ENCODE measurements around the gene UMAD1.

The UMAD1 gene

GRCh38 chr7:7757576-7757975, 117.0 kb downstream of the UMAD1 start:
- Histone ChIP-seq H3K36me3 (ENCODE audit: control insufficient read depth, insufficient read depth, low read length) (no peaks in the 10 kb centered on the region), H3K9ac (ENCODE audit: low read depth, low read length) (no peak overlapping the region), H3K4me1 (ENCODE audit: control insufficient read depth, insufficient read depth, low read length) (peaks cover 7% of the 10 kb centered on the region), H3K4me3 (ENCODE audit: low read depth, low read length) (no peak overlapping the region), H3K27me3 (ENCODE audit: control insufficient read depth, insufficient read depth, low read length) (no peaks in the 10 kb centered on the region), H3K9me3 (ENCODE audit: control insufficient read depth, insufficient read depth, low read length) (no peaks in the 10 kb centered on the region)

DNA sequence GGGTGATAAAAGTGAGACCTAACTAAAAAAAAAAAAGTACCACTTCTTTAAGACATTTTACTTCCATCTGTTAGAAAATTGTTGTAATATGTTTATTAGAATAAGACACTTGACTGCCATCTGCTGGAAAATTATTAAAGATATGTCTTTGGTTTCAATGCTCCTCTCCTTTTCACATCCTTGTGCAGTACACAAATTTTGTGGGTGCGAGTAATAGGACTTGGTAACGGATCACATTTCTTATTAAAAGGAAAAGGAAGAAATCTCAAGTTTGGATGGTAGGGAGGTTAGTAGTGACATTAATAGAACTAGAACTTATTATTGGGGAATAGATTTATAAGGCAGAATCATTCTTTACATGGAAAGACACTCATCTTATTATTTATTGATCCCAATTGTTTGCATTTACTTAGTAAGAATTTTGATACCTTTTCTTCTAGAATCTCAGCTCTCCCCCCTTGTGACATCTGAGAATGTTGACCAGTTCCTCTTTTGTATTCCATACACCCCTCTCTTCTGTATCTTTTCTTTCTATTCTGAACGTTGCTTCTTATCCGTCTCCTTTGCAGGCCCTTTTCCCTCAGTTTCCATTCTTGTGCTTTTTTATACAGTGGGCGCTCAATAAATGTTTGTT, 120.9 kb downstream of the UMAD1 start:
- Histone ChIP-seq H3K9ac (ENCODE audit: low read depth, low read length) (no peak overlapping the region), H3K27me3 (ENCODE audit: control insufficient read depth, insufficient read depth, low read length) (no peaks in the 10 kb centered on the region), H3K36me3 (ENCODE audit: control insufficient read depth, insufficient read depth, low read length) (no peaks in the 10 kb centered on the region), H3K9me3 (ENCODE audit: control insufficient read depth, insufficient read depth, low read length) (no peaks in the 10 kb centered on the region), H3K4me1 (ENCODE audit: control insufficient read depth, insufficient read depth, low read length) (peaks cover 9% of the 10 kb centered on the region), H3K4me3 (ENCODE audit: low read depth, low read length) (no peak overlapping the region)

DNA sequence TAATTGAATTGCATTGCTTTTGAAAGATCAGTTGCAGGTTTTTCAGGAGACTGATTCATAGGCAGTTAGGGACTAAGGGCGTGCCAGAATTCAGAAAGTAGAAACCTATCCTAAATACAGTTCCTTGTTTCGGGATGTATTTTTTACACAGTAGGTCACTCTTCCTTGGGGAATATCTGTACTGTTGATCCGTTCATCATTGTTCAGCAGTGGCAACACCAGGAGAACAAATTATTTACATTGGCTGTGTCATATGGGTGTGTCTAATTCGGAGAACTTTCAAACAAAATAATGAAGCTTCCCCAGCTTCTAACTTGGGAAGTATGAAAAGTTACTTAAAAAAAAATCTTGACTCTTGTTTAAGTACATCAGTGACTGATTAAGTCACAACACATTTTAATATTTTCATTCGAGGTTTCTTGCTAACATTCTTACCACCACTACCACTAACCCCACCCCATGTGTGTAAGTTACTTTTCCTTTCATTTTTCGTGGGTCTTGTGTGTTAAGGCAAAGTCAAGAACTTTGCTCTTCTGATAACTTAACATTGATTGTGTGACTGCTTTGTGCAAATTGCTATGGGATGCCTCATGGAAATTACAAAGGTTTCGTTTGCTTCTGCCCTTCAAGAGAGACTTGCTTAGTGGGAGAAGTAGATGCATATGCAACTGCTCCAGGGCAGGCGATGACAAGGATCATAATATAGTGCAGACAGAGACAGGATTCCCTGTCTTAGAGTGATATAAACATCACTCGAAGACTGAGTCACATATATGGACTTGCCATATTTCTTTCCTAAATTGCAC, 121.6 kb downstream of the UMAD1 start:
- no peaks in the 10 kb centered on the region for H3K9me3 ChIP-seq (ENCODE audit: control insufficient read depth, insufficient read depth, low read length)
- H3K4me3 ChIP-seq (ENCODE audit: low read depth, low read length) = no peak overlapping the region
- H3K36me3 ChIP-seq (ENCODE audit: control insufficient read depth, insufficient read depth, low read length) = no peaks in the 10 kb centered on the region
- no peaks in the 10 kb centered on the region for H3K27me3 ChIP-seq (ENCODE audit: control insufficient read depth, insufficient read depth, low read length)
- H3K4me1 ChIP-seq (ENCODE audit: control insufficient read depth, insufficient read depth, low read length) = peaks cover 6% of the 10 kb centered on the region
- no peak overlapping the region for H3K9ac ChIP-seq (ENCODE audit: low read depth, low read length)

DNA sequence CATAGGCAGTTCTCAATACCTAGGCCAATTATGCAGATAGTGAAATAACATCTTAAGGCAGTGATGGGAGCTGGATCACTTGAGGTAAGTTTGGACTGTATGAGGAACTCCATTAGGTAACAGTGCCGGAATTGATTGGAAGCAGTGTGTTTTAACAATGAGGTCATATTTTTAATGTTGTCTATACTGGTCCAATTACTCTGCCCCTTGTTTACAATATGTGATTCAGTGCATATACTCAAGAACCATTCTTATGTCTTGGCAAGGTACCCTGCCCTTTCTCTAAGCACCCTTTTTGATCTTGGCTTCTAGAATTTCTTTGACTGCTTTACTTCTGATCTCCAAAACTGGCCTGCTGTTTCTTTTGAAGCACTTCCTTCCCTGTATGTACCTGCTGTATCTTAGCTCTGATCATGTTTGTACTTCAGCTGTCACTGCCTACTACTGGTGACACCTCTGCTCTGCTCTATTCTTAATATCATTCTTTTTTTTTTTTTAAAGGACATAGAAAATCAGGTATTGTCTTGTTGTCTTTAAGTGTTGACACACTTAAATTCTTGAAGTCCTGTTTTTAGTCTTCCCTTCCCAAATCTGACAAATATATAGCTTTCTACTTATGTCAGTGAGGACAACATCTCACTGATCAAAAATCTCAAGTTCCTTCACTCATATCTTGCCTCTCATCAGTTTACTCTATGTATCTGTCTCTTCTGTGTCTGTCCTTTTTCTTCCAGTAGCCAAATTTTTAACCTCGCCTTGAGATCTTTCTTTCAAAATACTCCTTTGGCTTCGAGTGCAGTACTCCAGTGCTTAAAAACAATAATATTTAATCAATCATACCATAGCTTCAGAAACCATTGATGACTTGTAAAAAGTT, 124.2 kb downstream of the UMAD1 start:
- no peak overlapping the region for H3K9ac ChIP-seq (ENCODE audit: low read depth, low read length)
- H3K36me3 ChIP-seq (ENCODE audit: control insufficient read depth, insufficient read depth, low read length) = no peaks in the 10 kb centered on the region
- H3K4me1 ChIP-seq (ENCODE audit: control insufficient read depth, insufficient read depth, low read length) = peaks cover 6% of the 10 kb centered on the region

GRCh38 chr7:7765422-7765821, 124.9 kb downstream of the UMAD1 start:
- Histone ChIP-seq H3K9me3 (ENCODE audit: control insufficient read depth, insufficient read depth, low read length) (no peaks in the 10 kb centered on the region), H3K36me3 (ENCODE audit: control insufficient read depth, insufficient read depth, low read length) (no peaks in the 10 kb centered on the region), H3K4me3 (ENCODE audit: low read depth, low read length) (no peak overlapping the region), H3K9ac (ENCODE audit: low read depth, low read length) (no peak overlapping the region), H3K27me3 (ENCODE audit: control insufficient read depth, insufficient read depth, low read length) (no peaks in the 10 kb centered on the region), H3K4me1 (ENCODE audit: control insufficient read depth, insufficient read depth, low read length) (peaks cover 6% of the 10 kb centered on the region)

More for the DNA sequence above, 124.2 kb downstream of the UMAD1 start:
- H3K27me3 ChIP-seq (ENCODE audit: control insufficient read depth, insufficient read depth, low read length) = no peaks in the 10 kb centered on the region
- no peaks in the 10 kb centered on the region for H3K9me3 ChIP-seq (ENCODE audit: control insufficient read depth, insufficient read depth, low read length)
- H3K4me3 ChIP-seq (ENCODE audit: low read depth, low read length) = no peak overlapping the region

- Histone ChIP-seq H3K9me3 (ENCODE audit: control insufficient read depth, insufficient read depth, low read length) (no peaks in the 10 kb centered on the region), H3K9ac (ENCODE audit: low read depth, low read length) (no peak overlapping the region), H3K4me3 (ENCODE audit: low read depth, low read length) (no peak overlapping the region), H3K27me3 (ENCODE audit: control insufficient read depth, insufficient read depth, low read length) (no peaks in the 10 kb centered on the region), H3K36me3 (ENCODE audit: control insufficient read depth, insufficient read depth, low read length) (no peaks in the 10 kb centered on the region), H3K4me1 (ENCODE audit: control insufficient read depth, insufficient read depth, low read length) (peaks cover 6% of the 10 kb centered on the region)
These were observed 126.1 kb downstream of the UMAD1 start for GRCh38 chr7:7766671-7767070.

GRCh38 chr7:7768977-7769709, 128.6 kb downstream of the UMAD1 start:
- no peaks in the 10 kb centered on the region for H3K27me3 ChIP-seq (ENCODE audit: control insufficient read depth, insufficient read depth, low read length)

DNA sequence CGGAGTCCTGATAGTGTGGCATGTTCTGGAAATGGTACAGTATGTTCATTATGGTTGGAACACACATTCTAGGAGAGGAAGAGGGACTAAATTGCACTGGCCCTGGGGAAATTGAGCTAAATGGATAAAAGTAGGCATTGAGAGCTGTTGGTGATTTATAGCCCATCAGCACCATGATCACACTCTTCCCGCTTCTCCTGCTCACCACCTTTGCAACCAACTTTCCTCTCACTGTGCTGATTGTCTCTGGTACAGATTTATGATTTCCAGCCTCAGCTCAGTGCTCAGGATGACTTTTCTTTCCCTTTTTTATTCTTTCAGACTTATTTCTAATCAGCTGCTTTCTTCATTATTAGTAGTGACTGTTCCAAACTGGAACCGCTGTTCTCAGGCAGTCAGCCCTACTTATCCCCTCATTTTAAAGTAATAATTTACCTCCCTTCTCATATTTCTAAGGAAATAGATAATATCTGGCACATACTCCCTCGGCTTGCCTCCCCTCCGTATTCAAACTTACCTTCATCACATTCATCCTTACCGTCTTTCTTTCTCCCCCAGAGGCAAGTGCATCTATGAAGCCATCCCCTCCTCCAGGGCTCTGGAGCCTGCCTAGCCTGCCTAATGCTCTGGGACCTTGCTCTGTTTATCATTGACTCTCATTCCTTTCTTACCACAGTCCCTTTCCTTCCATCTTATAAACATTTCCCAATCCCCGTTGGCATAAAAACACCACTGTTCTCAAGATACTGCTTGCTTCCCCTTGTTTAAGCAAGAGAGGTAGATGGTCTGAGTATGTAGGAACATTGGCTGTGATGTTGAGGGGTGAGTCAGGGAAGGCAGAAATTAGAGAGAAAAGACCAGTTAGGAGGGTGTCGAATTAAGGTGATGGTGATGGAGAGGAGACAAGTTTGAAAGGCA, 129.4 kb downstream of the UMAD1 start:
- Histone ChIP-seq H3K9me3 (ENCODE audit: control insufficient read depth, insufficient read depth, low read length) (no peaks in the 10 kb centered on the region), H3K4me1 (ENCODE audit: control insufficient read depth, insufficient read depth, low read length) (peaks cover 19% of the 10 kb centered on the region), H3K9ac (ENCODE audit: low read depth, low read length) (no peak overlapping the region), H3K4me3 (ENCODE audit: low read depth, low read length) (no peak overlapping the region), H3K36me3 (ENCODE audit: control insufficient read depth, insufficient read depth, low read length) (no peaks in the 10 kb centered on the region), H3K27me3 (ENCODE audit: control insufficient read depth, insufficient read depth, low read length) (no peaks in the 10 kb centered on the region)

More at GRCh38 chr7:7768977-7769709, 128.6 kb downstream of the UMAD1 start:
- H3K9ac ChIP-seq (ENCODE audit: low read depth, low read length) = no peak overlapping the region
- H3K4me1 ChIP-seq (ENCODE audit: control insufficient read depth, insufficient read depth, low read length) = peaks cover 18% of the 10 kb centered on the region
- no peaks in the 10 kb centered on the region for H3K9me3 ChIP-seq (ENCODE audit: control insufficient read depth, insufficient read depth, low read length)
- H3K36me3 ChIP-seq (ENCODE audit: control insufficient read depth, insufficient read depth, low read length) = no peaks in the 10 kb centered on the region
- H3K4me3 ChIP-seq (ENCODE audit: low read depth, low read length) = no peak overlapping the region

GRCh38 chr7:7771452-7771851, 130.9 kb downstream of the UMAD1 start:
- no peaks in the 10 kb centered on the region for H3K9me3 ChIP-seq (ENCODE audit: control insufficient read depth, insufficient read depth, low read length)
- H3K4me1 ChIP-seq (ENCODE audit: control insufficient read depth, insufficient read depth, low read length) = peaks cover 19% of the 10 kb centered on the region
- no peak overlapping the region for H3K4me3 ChIP-seq (ENCODE audit: low read depth, low read length)
- H3K27me3 ChIP-seq (ENCODE audit: control insufficient read depth, insufficient read depth, low read length) = no peaks in the 10 kb centered on the region
- H3K9ac ChIP-seq (ENCODE audit: low read depth, low read length) = no peak overlapping the region
- no peaks in the 10 kb centered on the region for H3K36me3 ChIP-seq (ENCODE audit: control insufficient read depth, insufficient read depth, low read length)

DNA sequence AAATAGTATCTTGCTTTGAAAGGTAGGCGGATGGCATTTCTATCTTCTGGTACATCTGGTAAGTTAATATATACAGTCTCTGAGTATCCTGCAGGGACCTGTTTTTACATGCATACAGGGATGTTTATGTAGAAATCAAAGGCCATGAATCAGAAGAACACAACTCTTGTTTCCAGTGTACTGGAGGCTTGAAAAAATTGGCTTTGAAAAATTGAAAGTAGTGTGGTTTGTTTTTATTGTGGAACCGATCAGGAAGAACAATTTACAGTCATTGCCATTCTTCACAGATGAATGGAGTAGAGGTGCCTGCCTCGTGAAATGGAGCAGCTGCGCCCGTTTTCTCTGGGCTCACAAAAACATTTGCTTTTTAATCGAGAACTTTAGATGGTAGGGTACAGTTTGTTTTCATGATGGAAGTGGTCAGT, 131.9 kb downstream of the UMAD1 start:
- no peak overlapping the region for H3K4me3 ChIP-seq (ENCODE audit: low read depth, low read length)
- no peaks in the 10 kb centered on the region for H3K36me3 ChIP-seq (ENCODE audit: control insufficient read depth, insufficient read depth, low read length)
- H3K27me3 ChIP-seq (ENCODE audit: control insufficient read depth, insufficient read depth, low read length) = no peaks in the 10 kb centered on the region
- H3K9me3 ChIP-seq (ENCODE audit: control insufficient read depth, insufficient read depth, low read length) = no peaks in the 10 kb centered on the region
- H3K4me1 ChIP-seq (ENCODE audit: control insufficient read depth, insufficient read depth, low read length) = peaks cover 19% of the 10 kb centered on the region
- H3K9ac ChIP-seq (ENCODE audit: low read depth, low read length) = no peak overlapping the region

All from iPS-15b (cell line).